ENCODE data around the gene HM13.
"Not testable (repeated sequence)": the region's sequence is repeated elsewhere in the genome, so short reads cannot be mapped to it uniquely, and the experiment has no call there.

HM13 gene

DNA sequence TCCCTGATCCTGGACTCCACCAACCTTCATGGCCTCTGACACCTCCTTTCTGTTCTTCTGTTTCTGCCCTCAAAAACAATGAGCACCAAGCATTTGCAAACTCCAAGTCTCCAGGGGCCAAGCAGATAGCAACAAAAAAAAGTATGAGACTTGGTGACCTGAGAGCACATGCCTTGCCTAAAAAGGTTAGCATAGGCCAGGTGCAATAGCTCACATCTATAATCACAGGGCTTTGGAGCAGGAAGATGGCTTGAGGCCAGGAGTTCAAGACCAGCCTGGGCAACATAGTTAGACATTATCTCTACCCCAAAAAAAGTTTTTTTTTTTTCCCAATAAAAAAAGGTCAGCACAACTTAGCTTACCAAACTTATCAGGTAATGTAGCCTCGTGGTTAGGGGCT, 13.7 kb upstream of the HM13 start:
- no peak for DNase-seq (ENCODE audit: low read depth in 3 of 3)

DNA sequence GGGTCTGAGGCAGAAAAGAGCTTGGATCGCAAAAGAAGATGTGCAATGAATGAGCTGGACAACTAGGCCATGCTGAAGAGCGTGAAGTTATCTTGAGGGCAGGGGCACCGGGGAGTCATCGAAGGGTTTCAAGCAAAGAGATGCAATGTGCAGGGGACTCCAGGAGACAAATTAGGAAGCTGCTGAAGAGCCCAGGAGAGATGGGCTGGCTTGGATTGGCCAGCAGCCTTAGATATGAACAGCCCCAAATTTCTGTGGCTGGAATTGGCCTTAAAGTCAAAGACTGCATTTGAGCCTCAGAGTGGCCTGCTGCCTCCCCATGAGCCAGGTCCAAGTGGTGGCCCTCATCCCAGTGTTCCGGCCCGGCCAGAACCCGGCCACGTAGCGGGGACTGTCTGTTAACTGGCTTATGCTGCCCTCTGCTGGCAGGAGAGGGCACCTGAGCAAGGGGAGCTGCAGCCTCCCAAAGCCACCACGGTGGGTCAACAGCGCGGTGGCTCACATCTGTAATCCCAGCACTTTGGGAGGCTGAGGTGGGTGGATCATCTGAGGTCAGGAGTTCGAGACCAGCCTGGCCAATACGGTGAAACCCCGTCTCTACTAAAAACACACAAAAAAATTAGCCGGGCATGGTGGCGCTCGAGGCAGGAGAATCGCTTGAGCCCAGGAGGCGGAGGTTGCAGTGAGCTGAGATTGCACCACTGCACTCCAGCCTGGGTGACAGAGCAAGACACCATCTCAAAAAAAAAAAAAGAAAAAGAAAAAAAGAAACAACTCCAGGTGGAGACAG, 11.2 kb upstream of the HM13 start:
- DNase-seq (ENCODE audit: low read depth in 3 of 3), result peak; percentile 64 to 83 (median 66)

GRCh38 chr20:31505903-31506302, 8.3 kb upstream of the HM13 start:
- no peak for DNase-seq (ENCODE audit: low read depth in 3 of 3)

DNA sequence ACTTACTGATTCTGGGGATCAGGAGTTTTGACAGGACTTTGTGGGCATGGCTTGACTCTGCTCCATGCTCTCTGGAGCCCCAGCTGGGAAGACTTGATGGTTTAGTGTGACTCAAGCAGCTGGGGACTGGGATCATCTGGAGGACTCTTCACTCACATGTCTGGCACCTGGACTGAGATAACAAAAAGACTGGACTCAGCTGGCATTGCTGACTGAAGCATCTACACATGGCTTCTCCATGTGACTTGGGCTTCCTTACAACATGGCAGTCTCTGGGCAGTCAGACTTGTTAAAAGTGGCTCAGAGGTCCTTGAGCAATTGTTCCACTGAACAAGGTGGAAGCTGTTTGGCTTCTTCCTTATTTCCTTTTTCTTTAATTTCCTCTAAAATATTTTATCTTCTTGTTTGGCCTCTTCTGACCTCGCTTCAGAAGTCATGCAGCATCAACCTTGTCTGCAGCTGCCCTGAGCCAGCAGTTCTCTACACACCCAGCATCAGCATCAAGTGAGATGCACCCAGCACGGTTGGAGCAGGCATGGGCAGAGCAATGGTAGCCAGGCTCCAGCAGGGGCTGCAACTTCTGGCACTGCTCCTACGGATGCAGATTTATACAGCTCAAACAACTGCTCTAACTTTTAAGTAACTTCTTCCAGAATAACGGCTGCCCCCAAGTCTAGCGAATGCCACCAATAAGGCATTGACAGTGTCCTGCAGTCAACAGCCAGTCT, 5.6 kb upstream of the HM13 start:
- no peak for DNase-seq (ENCODE audit: low read depth in 3 of 3)

GRCh38 chr20:31515072-31515774, 981 bp downstream of the HM13 start:
- no peak for DNase-seq (ENCODE audit: low read depth in 3 of 3)

DNA sequence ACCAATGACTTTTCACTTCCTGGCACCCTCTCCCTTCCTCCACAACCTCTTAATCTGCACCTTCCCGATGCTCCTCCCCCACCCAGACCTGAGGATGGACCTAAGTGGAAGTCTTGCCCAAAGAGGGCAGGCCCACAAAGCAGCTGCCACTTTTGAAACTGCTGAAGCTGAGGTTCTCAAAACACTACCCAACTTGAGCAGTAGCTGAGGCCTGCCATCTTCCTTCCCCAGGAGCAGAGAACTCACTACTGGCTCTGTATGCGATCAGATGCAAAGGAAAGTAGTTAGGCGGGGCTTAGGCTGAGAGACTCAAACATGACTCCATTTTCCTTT, 1.5 kb downstream of the HM13 start:
- no peak for DNase-seq (ENCODE audit: low read depth in 3 of 3)

GRCh38 chr20:31516166-31516565, 1.9 kb downstream of the HM13 start:
- no peak for DNase-seq (ENCODE audit: low read depth in 3 of 3)

GRCh38 chr20:31516651-31517050, 2.4 kb downstream of the HM13 start:
- no peak for DNase-seq (ENCODE audit: low read depth in 3 of 3)

DNA sequence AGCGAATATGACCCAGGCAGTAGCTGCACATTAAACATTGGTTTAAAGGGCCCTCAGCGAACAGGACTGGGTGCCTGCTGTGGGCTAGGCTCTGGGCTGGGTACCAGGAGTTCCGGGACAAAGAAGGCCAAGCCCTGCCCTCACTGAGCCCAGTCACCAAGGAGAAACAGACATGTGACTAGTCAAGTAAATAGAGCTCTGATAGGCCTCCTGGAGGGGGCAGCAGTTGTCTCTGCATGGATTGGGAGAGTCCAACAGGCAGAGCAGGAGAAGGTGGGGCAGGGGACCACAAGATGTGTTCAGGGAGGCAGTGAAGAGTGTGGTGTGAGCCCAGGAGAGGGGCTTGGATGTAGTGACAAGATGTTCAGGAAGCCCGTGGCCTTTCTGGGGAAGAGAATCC, 3.1 kb downstream of the HM13 start:
- DNase-seq (ENCODE audit: low read depth in 3 of 3), result no peak

DNA sequence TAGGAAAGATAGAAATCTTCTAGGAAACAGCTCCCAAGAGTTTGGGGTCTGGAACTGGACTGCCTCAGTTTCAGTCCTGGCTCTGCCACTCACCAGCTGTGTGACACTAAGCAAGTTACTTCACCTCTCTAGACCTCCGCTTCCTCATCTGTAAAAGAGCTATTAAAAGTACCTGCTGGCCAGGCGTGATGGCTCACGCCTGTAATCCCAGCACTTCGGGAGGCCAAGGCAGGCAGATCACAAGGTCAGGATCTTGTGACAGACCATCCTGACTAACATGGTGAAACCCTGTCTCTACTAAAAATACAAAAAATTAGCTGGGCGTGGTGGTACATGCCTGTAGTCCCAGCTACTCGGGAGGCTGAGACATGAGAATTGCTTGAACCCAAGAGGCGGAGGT, 7.0 kb downstream of the HM13 start:
- not testable (repeated sequence) for DNase-seq (ENCODE audit: low read depth in 3 of 3)

GRCh38 chr20:31522731-31523130, 8.5 kb downstream of the HM13 start:
- no peak for DNase-seq (ENCODE audit: low read depth in 3 of 3)

GRCh38 chr20:31523361-31524283, 9.4 kb downstream of the HM13 start:
- DNase-seq (ENCODE audit: low read depth in 3 of 3), result no peak

DNA sequence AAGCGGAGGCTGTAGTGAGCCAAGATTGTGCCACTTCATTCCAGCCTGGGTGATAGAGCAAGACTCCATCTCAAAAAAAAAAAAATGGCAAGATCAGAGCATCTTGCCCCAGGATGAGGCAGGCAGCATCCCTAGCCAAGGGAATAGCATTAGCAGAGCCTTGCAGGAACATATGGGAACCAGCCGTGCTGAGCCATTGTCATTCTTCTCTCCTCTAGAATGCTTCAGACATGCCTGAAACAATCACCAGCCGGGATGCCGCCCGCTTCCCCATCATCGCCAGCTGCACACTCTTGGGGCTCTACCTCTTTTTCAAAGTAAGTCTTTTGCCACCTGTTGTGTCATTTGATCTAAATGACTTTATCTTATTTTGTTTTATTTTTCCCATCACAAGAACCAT, 13.0 kb downstream of the HM13 start:
- no peak for DNase-seq (ENCODE audit: low read depth in 3 of 3)

DNA sequence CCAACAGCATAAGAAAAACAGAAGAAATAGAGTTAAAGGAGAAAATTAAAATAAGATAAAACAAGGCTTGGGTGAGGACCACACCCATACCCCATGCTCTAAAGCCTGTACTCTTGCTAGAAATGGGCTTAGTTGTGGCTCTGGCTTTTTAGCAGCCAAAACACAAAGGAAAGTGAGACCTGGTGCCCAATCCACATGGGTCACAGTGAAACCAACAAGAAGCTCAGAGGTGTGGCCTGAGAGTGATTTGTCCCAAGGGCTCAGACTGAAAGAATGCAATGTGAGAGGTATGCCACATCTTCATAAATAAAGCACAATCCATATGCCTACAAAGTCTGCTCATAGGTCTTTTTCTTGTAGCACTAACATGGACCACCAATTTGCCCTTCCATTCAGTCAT, 21.1 kb downstream of the HM13 start:
- DNase-seq (ENCODE audit: low read depth in 3 of 3), result no peak

- no peak for DNase-seq (ENCODE audit: low read depth in 3 of 3)
These were observed 22.3 kb downstream of the HM13 start for GRCh38 chr20:31536575-31536974.

GRCh38 chr20:31537116-31537871, 23.1 kb downstream of the HM13 start:
- no peak for DNase-seq (ENCODE audit: low read depth in 3 of 3)

GRCh38 chr20:31537890-31538289, 23.6 kb downstream of the HM13 start:
- no peak for DNase-seq (ENCODE audit: low read depth in 3 of 3)

- no peak for DNase-seq (ENCODE audit: low read depth in 3 of 3)
These were observed 24.1 kb downstream of the HM13 start for GRCh38 chr20:31538326-31538725.

- not testable (repeated sequence) for DNase-seq (ENCODE audit: low read depth in 3 of 3)
These were observed 25.4 kb downstream of the HM13 start for GRCh38 chr20:31539636-31540035.

DNA sequence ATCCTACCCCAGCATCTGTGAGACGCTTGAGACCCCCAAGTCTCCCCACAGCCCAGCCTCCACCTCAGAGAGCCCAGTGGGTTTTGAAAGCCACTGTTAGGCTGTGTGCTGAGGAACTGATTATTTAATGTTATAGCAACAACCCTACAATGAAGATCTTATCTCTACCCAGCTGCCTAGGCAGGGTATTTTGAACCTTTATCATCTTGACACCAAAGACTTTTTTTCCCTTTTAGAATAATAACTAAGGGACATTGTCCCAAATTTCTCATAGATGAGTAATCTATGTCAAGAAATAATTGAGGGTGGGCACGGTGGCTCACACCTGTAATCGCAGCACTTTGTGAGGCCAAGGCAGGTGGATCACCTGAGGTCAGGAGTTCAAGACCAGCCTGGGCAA, 26.2 kb downstream of the HM13 start:
- DNase-seq (ENCODE audit: low read depth in 3 of 3), result no peak

GRCh38 chr20:31542201-31542842, 28.1 kb downstream of the HM13 start:
- no peak for DNase-seq (ENCODE audit: low read depth in 3 of 3)

Data from stimulated activated CD4-positive, alpha-beta T cell treated with anti-CD3 and anti-CD28 coated beads, TNF-alpha, amount 100 ng/mL, for 48 hours (primary cell).